Measurements from ENCODE around the gene DSCAML1.

Gene DSCAML1

DNA sequence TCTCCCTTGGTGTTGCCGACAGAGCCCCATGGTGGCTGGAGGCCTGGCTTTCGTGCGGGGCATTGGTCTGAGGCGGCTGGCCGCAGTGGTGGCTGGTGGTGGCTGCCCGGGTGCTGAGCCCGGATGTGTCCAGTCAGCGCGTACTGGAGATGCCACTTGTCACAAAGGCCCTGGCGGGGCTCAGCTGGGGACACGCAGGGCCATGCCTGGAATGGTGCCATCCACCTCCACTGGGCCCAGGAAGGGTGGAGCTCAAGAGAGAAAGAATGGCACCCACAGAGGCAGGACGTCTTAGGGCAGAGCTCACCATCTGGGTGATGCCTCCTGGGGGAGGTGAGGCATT, 376.9 kb downstream of the DSCAML1 start:
- H3K9me3 ChIP-seq, result no peaks in the 10 kb centered on the region
- no peak for DNase-seq
- no peak overlapping the region for H3K4me3 ChIP-seq (ENCODE audit: low read depth, low read length)

GRCh38 chr11:117419482-117420142, 377.4 kb downstream of the DSCAML1 start:
- no peak for DNase-seq
- no peak overlapping the region for H3K4me3 ChIP-seq (ENCODE audit: low read depth, low read length)
- no peaks in the 10 kb centered on the region for H3K36me3 ChIP-seq
- TF ChIP-seq CTCF (IDR thresholded peaks at IDR 0.05; ENCODE audit: low read depth, low read length), result no peak
- H3K27me3 ChIP-seq, result no peaks in the 10 kb centered on the region
- H3K4me1 ChIP-seq, result no peaks in the 10 kb centered on the region
- no peaks in the 10 kb centered on the region for H3K9me3 ChIP-seq

More for the DNA sequence above, 376.9 kb downstream of the DSCAML1 start:
- Histone ChIP-seq H3K36me3 (no peaks in the 10 kb centered on the region), H3K27me3 (no peaks in the 10 kb centered on the region), H3K4me1 (no peaks in the 10 kb centered on the region)
- no peak for TF ChIP-seq CTCF (IDR thresholded peaks at IDR 0.05; ENCODE audit: low read depth, low read length)

GRCh38 chr11:117418737-117419481, 378.1 kb downstream of the DSCAML1 start:
- H3K27me3 ChIP-seq, result no peaks in the 10 kb centered on the region
- no peak for DNase-seq
- H3K4me1 ChIP-seq, result no peaks in the 10 kb centered on the region
- no peak overlapping the region for H3K4me3 ChIP-seq (ENCODE audit: low read depth, low read length)
- TF ChIP-seq CTCF (IDR thresholded peaks at IDR 0.05; ENCODE audit: low read depth, low read length), result no peak
- no peaks in the 10 kb centered on the region for H3K36me3 ChIP-seq
- H3K9me3 ChIP-seq, result no peaks in the 10 kb centered on the region

DNA sequence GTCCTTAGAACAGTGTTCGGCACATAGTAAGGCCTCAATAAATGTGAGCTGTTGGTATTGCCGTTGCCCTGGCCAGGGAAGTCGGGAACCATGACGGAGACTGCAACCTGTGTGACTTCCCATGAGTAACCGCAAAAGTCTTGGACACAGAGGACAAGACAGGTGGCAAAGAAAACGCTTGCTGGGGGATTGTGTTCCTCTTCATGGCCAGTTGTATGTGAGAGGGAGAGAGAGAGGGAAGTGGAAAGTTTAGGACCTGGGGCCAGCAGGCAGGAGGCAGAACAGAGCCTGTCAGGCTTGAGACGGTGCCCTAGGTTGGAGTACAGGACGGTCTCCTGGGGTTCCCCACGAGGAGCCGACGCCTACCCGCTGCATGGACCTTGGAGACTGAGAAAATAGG, 379.2 kb downstream of the DSCAML1 start:
- no peaks in the 10 kb centered on the region for H3K27me3 ChIP-seq

GRCh38 chr11:117417342-117417741, 379.7 kb downstream of the DSCAML1 start:
- Histone ChIP-seq H3K27me3 (no peaks in the 10 kb centered on the region), H3K9me3 (no peaks in the 10 kb centered on the region), H3K4me1 (no peaks in the 10 kb centered on the region), H3K36me3 (no peaks in the 10 kb centered on the region), H3K4me3 (ENCODE audit: low read depth, low read length) (no peak overlapping the region)
- no peak for DNase-seq
- no peak for TF ChIP-seq CTCF (IDR thresholded peaks at IDR 0.05; ENCODE audit: low read depth, low read length)

More for the DNA sequence above, 379.2 kb downstream of the DSCAML1 start:
- Histone ChIP-seq H3K4me3 (ENCODE audit: low read depth, low read length) (no peak overlapping the region), H3K4me1 (no peaks in the 10 kb centered on the region), H3K9me3 (no peaks in the 10 kb centered on the region), H3K36me3 (no peaks in the 10 kb centered on the region)
- no peak for TF ChIP-seq CTCF (IDR thresholded peaks at IDR 0.05; ENCODE audit: low read depth, low read length)
- no peak for DNase-seq

DNA sequence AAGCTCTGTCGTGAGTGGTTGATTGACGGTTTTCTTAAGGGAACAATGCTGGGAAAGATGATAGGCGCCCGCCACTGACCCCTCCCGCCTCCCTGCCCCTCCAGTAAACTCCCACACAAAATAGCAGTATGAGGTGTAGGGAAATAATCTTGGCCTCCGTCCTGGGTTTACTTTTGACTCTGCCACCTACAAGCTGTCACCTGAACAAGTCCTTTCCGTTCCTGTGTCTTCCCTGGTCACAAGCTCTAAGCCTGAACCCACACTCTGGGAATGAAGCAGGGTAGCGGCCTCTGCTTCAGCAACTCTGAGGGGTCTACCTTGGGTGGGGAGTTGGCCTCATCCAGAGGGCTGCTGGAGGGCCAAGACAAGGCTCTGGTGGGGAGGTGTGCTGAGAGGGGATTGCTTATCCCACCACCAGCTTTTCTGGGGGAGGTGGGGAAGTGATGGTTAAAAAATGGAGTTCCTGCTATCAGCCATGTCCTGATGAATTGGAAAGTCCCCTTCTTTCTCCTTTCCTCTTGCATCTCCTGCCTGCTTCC, 381.6 kb downstream of the DSCAML1 start:
- no peak for DNase-seq
- H3K4me1 ChIP-seq, result no peaks in the 10 kb centered on the region
- H3K9me3 ChIP-seq, result no peaks in the 10 kb centered on the region
- no peak for TF ChIP-seq CTCF (IDR thresholded peaks at IDR 0.05; ENCODE audit: low read depth, low read length)
- no peak overlapping the region for H3K4me3 ChIP-seq (ENCODE audit: low read depth, low read length)
- no peaks in the 10 kb centered on the region for H3K36me3 ChIP-seq
- no peaks in the 10 kb centered on the region for H3K27me3 ChIP-seq
